Liver (tissue), 9 donors: ENCODE data around the gene LCA5L. TPM values are rescaled to one million over a fixed set of nuclear protein-coding genes. Genes with fewer than 3 reads are reported as not detected.

ENCODE experiments used
- DNase-seq: peaks from one replicate; pipeline ENCODE4 v3.0.0-alpha.2; 2017; ENCODE audit warnings: low spot score
- H3K27ac ChIP-seq, 2 donors: one replicate each; pipeline ENCODE4 v1.7.0; 2013; ENCODE audit warnings: inconsistent platforms in 2 of 2, low read length in 2 of 2, control low read depth in 1 of 2, low read depth in 1 of 2, mild to moderate bottlenecking in 1 of 2
- H3K27me3 ChIP-seq, 4 donors: one replicate each; pipeline versions ENCODE4 v1.6.1 to v1.7.0; 2013; ENCODE audit warnings: low read length in 3 of 4, inconsistent platforms in 1 of 4, mild to moderate bottlenecking in 1 of 4, moderate library complexity in 1 of 4; ENCODE audit not compliant: control insufficient read depth in 4 of 4, insufficient read depth in 4 of 4
- H3K36me3 ChIP-seq, 4 donors: one replicate each; pipeline versions ENCODE4 v1.6.1 to v1.7.0; 2013; ENCODE audit warnings: low read length in 3 of 4, mild to moderate bottlenecking in 3 of 4, low read depth in 1 of 4, moderate library complexity in 1 of 4; ENCODE audit not compliant: control insufficient read depth in 4 of 4, insufficient read depth in 3 of 4
- H3K4me1 ChIP-seq, 4 donors: one replicate each; pipeline versions ENCODE4 v1.6.1 to v1.7.0; 2013; ENCODE audit warnings: low read length in 3 of 4, mild to moderate bottlenecking in 3 of 4, moderate library complexity in 1 of 4; ENCODE audit not compliant: control insufficient read depth in 4 of 4, insufficient read depth in 4 of 4
- H3K4me3 ChIP-seq, 3 donors: one replicate each; pipeline versions ENCODE4 v1.6.1 to v1.7.0; 2013; ENCODE audit warnings: low read length in 3 of 3, control low read depth in 1 of 3, low read depth in 1 of 3, mild to moderate bottlenecking in 1 of 3
- H3K9ac ChIP-seq, 2 donors: one replicate each; pipeline ENCODE4 v1.7.0; 2013; ENCODE audit warnings: low read length in 2 of 2, mild to moderate bottlenecking in 2 of 2, moderate library complexity in 2 of 2, control low read depth in 1 of 2, low read depth in 1 of 2
- H3K9me3 ChIP-seq, 4 donors: one replicate each; pipeline versions ENCODE4 v1.6.1 to v1.7.0; 2013; ENCODE audit warnings: low read length in 3 of 4; ENCODE audit not compliant: control insufficient read depth in 4 of 4
- CTCF ChIP-seq: fragments of 150-350 bp; IDR thresholded peaks from 2 replicates; pipeline ENCODE4 v1.5.1; 2017; ENCODE audit warnings: improper control_type of control experiment, low read depth, low read length; ENCODE audit not compliant: missing input control
- FOXA2 ChIP-seq: IDR thresholded peaks from 2 replicates; pipeline ENCODE4 v1.6.1; 2016; ENCODE audit warnings: antibody characterized with exemption
- GABPA ChIP-seq, 2 donors: IDR thresholded peaks in 1 of 2; conservative IDR thresholded peaks in 1 of 2; 2 replicates each; pipeline ENCODE4 v1.6.1; 2016; ENCODE audit warnings: antibody characterized with exemption in 2 of 2, mild to moderate bottlenecking in 1 of 2, moderate library complexity in 1 of 2
- HNF4A ChIP-seq, 2 donors: conservative IDR thresholded peaks; 2 replicates each; pipeline ENCODE4 v1.6.1; 2016; ENCODE audit warnings: antibody characterized with exemption in 2 of 2, mild to moderate bottlenecking in 2 of 2
- HNF4G ChIP-seq: IDR thresholded peaks from 2 replicates; pipeline ENCODE4 v1.6.1; 2016; ENCODE audit warnings: antibody characterized with exemption
- JUND ChIP-seq, 2 donors: IDR thresholded peaks; 2 replicates each; pipeline ENCODE4 v1.6.1; 2016; ENCODE audit warnings: antibody characterized with exemption in 2 of 2
- MAX ChIP-seq: IDR thresholded peaks from 2 replicates; pipeline ENCODE4 v1.6.1; 2016; ENCODE audit warnings: antibody characterized with exemption
- RAD21 ChIP-seq, 2 donors: IDR thresholded peaks; 2 replicates each; pipeline ENCODE4 v1.6.1; 2016; ENCODE audit warnings: antibody characterized with exemption in 2 of 2, mild to moderate bottlenecking in 2 of 2
- SP1 ChIP-seq: IDR thresholded peaks from 2 replicates; pipeline ENCODE4 v1.6.1; 2018; ENCODE audit warnings: antibody characterized with exemption, mild to moderate bottlenecking
- TAF1 ChIP-seq: conservative IDR thresholded peaks from 2 replicates; pipeline ENCODE4 v1.6.1; 2016; ENCODE audit warnings: antibody characterized with exemption, mild to moderate bottlenecking
- WGBS: extraction: QIAGEN DNeasy Blood & Tissue Kit; methylation state at CpG from one replicate; pipeline ENCODE4 v1.1.7; 2013; 5-methylcytosine and 5-hydroxymethylcytosine counted together
- polyA plus RNA-seq, 2 donors: library from polyadenylated mRNA; stranded (reverse) in 1 of 2; unstranded in 1 of 2; fragments of 200-250 nt in 1 of 2; fragments of >200 nt in 1 of 2; fragmentation: Nextera tagmentation in 1 of 2; extraction: Ambion mirVana in 1 of 2; gene quantifications; one replicate each; pipeline versions ENCODE4 v1.2.1 to v1.2.3, GENCODE V29; 2013 to 2015
- total RNA-seq, 2 donors: library from RNA; depleted of rRNA; stranded (reverse); fragments of >200 nt; gene quantifications; one replicate each; pipeline ENCODE4 v1.2.3, GENCODE V29; 2014
- TF ChIP-seq, protein P1 (sequence below): IDR thresholded peaks from 2 replicates; pipeline ENCODE4 v1.6.1; 2016; ENCODE audit warnings: antibody characterized with exemption
- TF ChIP-seq, protein P2 (sequence below): IDR thresholded peaks from 2 replicates; pipeline ENCODE4 v1.6.1; 2016; ENCODE audit warnings: antibody characterized with exemption, mild to moderate bottlenecking
- TF ChIP-seq, protein P3 (sequence below): IDR thresholded peaks from 2 replicates; pipeline ENCODE4 v1.6.1; 2016; ENCODE audit warnings: antibody characterized with exemption
- donor health status: healthy.
- donor health status: healthy.
- donor health status: healthy.
- donor health status: healthy.
- donor health status: healthy.

LCA5L gene
- total and polyA plus RNA-seq, 4 donors = 0.19 to 1.6 (median 0.99) TPM

GRCh38 chr21:39484711-39485276, 39.2 kb upstream of the LCA5L start:
- TF ChIP-seq, protein P1, sequence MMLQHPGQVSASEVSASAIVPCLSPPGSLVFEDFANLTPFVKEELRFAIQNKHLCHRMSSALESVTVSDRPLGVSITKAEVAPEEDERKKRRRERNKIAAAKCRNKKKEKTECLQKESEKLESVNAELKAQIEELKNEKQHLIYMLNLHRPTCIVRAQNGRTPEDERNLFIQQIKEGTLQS = no peak
- TF ChIP-seq CTCF = no peak
- TF ChIP-seq, protein P2, sequence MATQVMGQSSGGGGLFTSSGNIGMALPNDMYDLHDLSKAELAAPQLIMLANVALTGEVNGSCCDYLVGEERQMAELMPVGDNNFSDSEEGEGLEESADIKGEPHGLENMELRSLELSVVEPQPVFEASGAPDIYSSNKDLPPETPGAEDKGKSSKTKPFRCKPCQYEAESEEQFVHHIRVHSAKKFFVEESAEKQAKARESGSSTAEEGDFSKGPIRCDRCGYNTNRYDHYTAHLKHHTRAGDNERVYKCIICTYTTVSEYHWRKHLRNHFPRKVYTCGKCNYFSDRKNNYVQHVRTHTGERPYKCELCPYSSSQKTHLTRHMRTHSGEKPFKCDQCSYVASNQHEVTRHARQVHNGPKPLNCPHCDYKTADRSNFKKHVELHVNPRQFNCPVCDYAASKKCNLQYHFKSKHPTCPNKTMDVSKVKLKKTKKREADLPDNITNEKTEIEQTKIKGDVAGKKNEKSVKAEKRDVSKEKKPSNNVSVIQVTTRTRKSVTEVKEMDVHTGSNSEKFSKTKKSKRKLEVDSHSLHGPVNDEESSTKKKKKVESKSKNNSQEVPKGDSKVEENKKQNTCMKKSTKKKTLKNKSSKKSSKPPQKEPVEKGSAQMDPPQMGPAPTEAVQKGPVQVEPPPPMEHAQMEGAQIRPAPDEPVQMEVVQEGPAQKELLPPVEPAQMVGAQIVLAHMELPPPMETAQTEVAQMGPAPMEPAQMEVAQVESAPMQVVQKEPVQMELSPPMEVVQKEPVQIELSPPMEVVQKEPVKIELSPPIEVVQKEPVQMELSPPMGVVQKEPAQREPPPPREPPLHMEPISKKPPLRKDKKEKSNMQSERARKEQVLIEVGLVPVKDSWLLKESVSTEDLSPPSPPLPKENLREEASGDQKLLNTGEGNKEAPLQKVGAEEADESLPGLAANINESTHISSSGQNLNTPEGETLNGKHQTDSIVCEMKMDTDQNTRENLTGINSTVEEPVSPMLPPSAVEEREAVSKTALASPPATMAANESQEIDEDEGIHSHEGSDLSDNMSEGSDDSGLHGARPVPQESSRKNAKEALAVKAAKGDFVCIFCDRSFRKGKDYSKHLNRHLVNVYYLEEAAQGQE = no peak
- no peak for TF ChIP-seq HNF4A (conservative IDR thresholded peaks at IDR 0.05)
- TF ChIP-seq, protein P3, sequence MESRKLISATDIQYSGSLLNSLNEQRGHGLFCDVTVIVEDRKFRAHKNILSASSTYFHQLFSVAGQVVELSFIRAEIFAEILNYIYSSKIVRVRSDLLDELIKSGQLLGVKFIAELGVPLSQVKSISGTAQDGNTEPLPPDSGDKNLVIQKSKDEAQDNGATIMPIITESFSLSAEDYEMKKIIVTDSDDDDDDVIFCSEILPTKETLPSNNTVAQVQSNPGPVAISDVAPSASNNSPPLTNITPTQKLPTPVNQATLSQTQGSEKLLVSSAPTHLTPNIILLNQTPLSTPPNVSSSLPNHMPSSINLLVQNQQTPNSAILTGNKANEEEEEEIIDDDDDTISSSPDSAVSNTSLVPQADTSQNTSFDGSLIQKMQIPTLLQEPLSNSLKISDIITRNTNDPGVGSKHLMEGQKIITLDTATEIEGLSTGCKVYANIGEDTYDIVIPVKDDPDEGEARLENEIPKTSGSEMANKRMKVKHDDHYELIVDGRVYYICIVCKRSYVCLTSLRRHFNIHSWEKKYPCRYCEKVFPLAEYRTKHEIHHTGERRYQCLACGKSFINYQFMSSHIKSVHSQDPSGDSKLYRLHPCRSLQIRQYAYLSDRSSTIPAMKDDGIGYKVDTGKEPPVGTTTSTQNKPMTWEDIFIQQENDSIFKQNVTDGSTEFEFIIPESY = no peak
- TF ChIP-seq SP1 = no peak
- no peak for TF ChIP-seq FOXA2
- H3K36me3 ChIP-seq = no peaks in the 10 kb centered on the region
- H3K4me1 ChIP-seq = no peaks in the 10 kb centered on the region
- no peak overlapping the region for H3K27ac ChIP-seq
- H3K9ac ChIP-seq = no peak overlapping the region
- no peaks in the 10 kb centered on the region for H3K27me3 ChIP-seq
- no peak overlapping the region for H3K4me3 ChIP-seq
- no peak for DNase-seq
- no peaks in the 10 kb centered on the region for H3K9me3 ChIP-seq
- 92% methylated on average over 6 of the region's 6 CpGs for WGBS

DNA sequence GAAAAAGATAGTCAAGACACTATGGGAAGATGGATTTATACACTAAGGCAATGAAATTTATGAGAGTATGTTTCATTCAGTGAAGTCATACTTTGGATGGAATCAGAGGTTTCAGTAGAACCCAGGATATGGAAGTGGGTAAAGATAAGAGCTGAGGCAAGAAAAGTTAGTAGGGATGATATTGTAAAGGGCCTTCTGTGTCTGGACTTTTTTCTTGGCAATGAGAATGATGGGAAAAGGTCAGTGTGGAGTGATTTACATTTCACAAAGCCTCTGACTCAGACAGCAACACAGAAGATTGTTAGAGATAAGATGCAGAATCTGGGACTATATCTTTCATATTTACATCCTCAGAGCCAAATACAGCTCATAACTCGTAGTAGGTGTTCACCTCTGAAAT, 38.3 kb upstream of the LCA5L start:
- TF ChIP-seq RAD21 (IDR thresholded peaks at IDR 0.05) (no peak), SP1 (no peak), MAX (no peak), CTCF (no peak), TAF1 (no peak), JUND (IDR thresholded peaks at IDR 0.05) (no peak), GABPA (IDR thresholded peaks at IDR 0.05 in 1 of 2, conservative IDR thresholded peaks at IDR 0.05 in 1 of 2) (no peak), HNF4G (no peak)
- TF ChIP-seq, protein P3 = no peak
- no peak overlapping the region for H3K4me3 ChIP-seq
- H3K9ac ChIP-seq = no peak overlapping the region
- no peak for DNase-seq
- no peaks in the 10 kb centered on the region for H3K36me3 ChIP-seq
- WGBS = 87% methylated on average over 1 of the region's 1 CpG
- no peaks in the 10 kb centered on the region for H3K27me3 ChIP-seq
- H3K4me1 ChIP-seq = no peaks in the 10 kb centered on the region
- no peaks in the 10 kb centered on the region for H3K9me3 ChIP-seq
- H3K27ac ChIP-seq = no peak overlapping the region
